Trophoblast cell (in vitro differentiated cells and primary cell): Measurements from ENCODE around the gene GIPC3.

ENCODE experiments used
- DNase-seq, 2 donors: peaks; one replicate each; pipeline ENCODE4 v3.0.0-alpha.2; 2016
- H2AFZ ChIP-seq: 2 replicates; pipeline ENCODE4 v1.6.1; 2013; ENCODE audit warnings: low read length, moderate library complexity, mild to moderate bottlenecking; ENCODE audit not compliant: insufficient read depth, poor library complexity
- H2AK5ac ChIP-seq: 2 replicates; pipeline ENCODE4 v1.6.1; 2013; ENCODE audit warnings: mild to moderate bottlenecking, low read length
- H2BK120ac ChIP-seq: 2 replicates; pipeline ENCODE4 v1.6.1; 2013; ENCODE audit warnings: low read length, mild to moderate bottlenecking, moderate library complexity; ENCODE audit not compliant: insufficient read depth, poor library complexity
- H2BK12ac ChIP-seq: 2 replicates; pipeline ENCODE4 v1.6.1; 2013; ENCODE audit warnings: mild to moderate bottlenecking, low read length, moderate library complexity
- H2BK5ac ChIP-seq: 2 replicates; pipeline ENCODE4 v1.6.1; 2013; ENCODE audit warnings: low read length, low read depth, moderate library complexity, mild to moderate bottlenecking; ENCODE audit not compliant: poor library complexity
- H3K14ac ChIP-seq: 2 replicates; pipeline ENCODE4 v1.6.1; 2013; ENCODE audit warnings: mild to moderate bottlenecking, low read length
- H3K18ac ChIP-seq: 2 replicates; pipeline ENCODE4 v1.6.1; 2013; ENCODE audit warnings: mild to moderate bottlenecking, low read length
- H3K23ac ChIP-seq: 2 replicates; pipeline ENCODE4 v1.6.1; 2013; ENCODE audit warnings: low read length
- H3K27ac ChIP-seq: 2 replicates; pipeline ENCODE4 v1.5.1; 2013; ENCODE audit warnings: low read depth, mild to moderate bottlenecking, inconsistent platforms, low read length, moderate library complexity
- H3K27me3 ChIP-seq: 2 replicates; pipeline ENCODE4 v1.6.1; 2013; ENCODE audit warnings: inconsistent platforms, mild to moderate bottlenecking, low read length, moderate library complexity; ENCODE audit not compliant: insufficient read depth
- H3K36me3 ChIP-seq, 2 experiments: 1 replicate in 1 of 2; 2 replicates in 1 of 2; pipeline ENCODE4 v1.6.1; 2013; ENCODE audit warnings: low read length in 2 of 2, mild to moderate bottlenecking in 2 of 2, moderate library complexity in 1 of 2; ENCODE audit not compliant: insufficient read depth in 2 of 2, control insufficient read depth in 1 of 2
- H3K4ac ChIP-seq: 2 replicates; pipeline ENCODE4 v1.6.1; 2013; ENCODE audit warnings: low read depth, mild to moderate bottlenecking, low read length, moderate library complexity
- H3K4me1 ChIP-seq, 2 experiments: 1 replicate in 1 of 2; 2 replicates in 1 of 2; pipeline ENCODE4 v1.6.1; 2013; ENCODE audit warnings: low read length in 2 of 2, mild to moderate bottlenecking in 2 of 2, moderate library complexity in 1 of 2; ENCODE audit not compliant: insufficient read depth in 2 of 2, control insufficient read depth in 1 of 2
- H3K4me2 ChIP-seq: 2 replicates; pipeline ENCODE4 v1.6.1; 2013; ENCODE audit warnings: inconsistent platforms, mild to moderate bottlenecking, low read length, moderate library complexity
- H3K4me3 ChIP-seq: 2 replicates; pipeline ENCODE4 v1.5.1; 2013; ENCODE audit warnings: mild to moderate bottlenecking, low read depth, low read length, inconsistent platforms
- H3K79me1 ChIP-seq: one replicate; pipeline ENCODE4 v1.6.1; 2013; ENCODE audit warnings: low read length
- H3K79me2 ChIP-seq: 2 replicates; pipeline ENCODE4 v1.6.1; 2013; ENCODE audit warnings: low read length, mild to moderate bottlenecking; ENCODE audit not compliant: control insufficient read depth, insufficient read depth, poor library complexity
- H3K9ac ChIP-seq: 2 replicates; pipeline ENCODE4 v1.6.1; 2013; ENCODE audit warnings: mild to moderate bottlenecking, low read length
- H3K9me3 ChIP-seq: 2 replicates; pipeline ENCODE4 v1.6.1; 2013; ENCODE audit warnings: low read depth, mild to moderate bottlenecking, control low read depth, inconsistent platforms, low read length; ENCODE audit not compliant: insufficient read depth
- H4K12ac ChIP-seq: 2 replicates; pipeline ENCODE4 v1.6.1; 2013; ENCODE audit warnings: low read depth, mild to moderate bottlenecking, low read length, moderate library complexity
- H4K8ac ChIP-seq: 2 replicates; pipeline ENCODE4 v1.6.1; 2013; ENCODE audit warnings: low read depth, mild to moderate bottlenecking, low read length, moderate library complexity
- H4K91ac ChIP-seq: one replicate; pipeline ENCODE4 v1.6.1; 2013; ENCODE audit warnings: low read depth, mild to moderate bottlenecking, low read length, moderate library complexity
- WGBS: extraction: QIAGEN DNeasy Blood & Tissue Kit; methylation state at CpG from one replicate; pipeline ENCODE4 v1.1.7; 2013; ENCODE audit warnings: missing lambda C conversion rate; ENCODE audit not compliant: insufficient read length, insufficient coverage; ENCODE audit errors: extremely low coverage; 5-methylcytosine and 5-hydroxymethylcytosine counted together

The GIPC3 gene

GRCh38 chr19:3632739-3633558 is 47.7 kb downstream of the GIPC3 start:
- no CpG with 5 or more reads among the region's 50 CpGs for WGBS
- Histone ChIP-seq H3K4me2 (no peak overlapping the region), H2BK120ac (no peak overlapping the region), H2BK12ac (no peak overlapping the region), H3K36me3 (peaks cover 52 to 53% of the 10 kb centered on the region in 2 experiments), H2AFZ (no peak overlapping the region), H4K91ac (no peak overlapping the region), H3K27ac (no peak overlapping the region), H3K9ac (no peak overlapping the region), H3K23ac (no peak overlapping the region), H3K4me1 (no peaks in the 10 kb centered on the region), H4K8ac (no peak overlapping the region), H2AK5ac (no peak overlapping the region), H4K12ac (no peak overlapping the region), H2BK5ac (no peak overlapping the region), H3K79me2 (no peaks in the 10 kb centered on the region), H3K79me1 (no peaks in the 10 kb centered on the region), H3K9me3 (peaks cover 2% of the 10 kb centered on the region), H3K18ac (no peak overlapping the region), H3K14ac (no peak overlapping the region), H3K4ac (no peak overlapping the region), H3K4me3 (no peak overlapping the region), H3K27me3 (no peaks in the 10 kb centered on the region)
- DNase-seq, result no peak

- Histone ChIP-seq H3K4me2 (no peak overlapping the region), H4K12ac (no peak overlapping the region), H3K27ac (no peak overlapping the region), H3K79me2 (no peaks in the 10 kb centered on the region), H3K4me3 (no peak overlapping the region), H2AFZ (no peak overlapping the region), H3K9me3 (peaks cover 2% of the 10 kb centered on the region), H3K14ac (no peak overlapping the region), H2BK12ac (no peak overlapping the region), H3K36me3 (peaks cover 59% of the 10 kb centered on the region in 2 experiments), H3K4ac (no peak overlapping the region), H3K4me1 (no peaks in the 10 kb centered on the region), H2BK5ac (no peak overlapping the region), H4K91ac (no peak overlapping the region), H3K27me3 (no peaks in the 10 kb centered on the region), H3K23ac (no peak overlapping the region), H4K8ac (no peak overlapping the region), H2BK120ac (no peak overlapping the region), H3K79me1 (no peaks in the 10 kb centered on the region), H3K9ac (no peak overlapping the region), H2AK5ac (no peak overlapping the region), H3K18ac (no peak overlapping the region)
- no peak for DNase-seq
- WGBS, result no CpG with 5 or more reads among the region's 22 CpGs
Measured at GRCh38 chr19:3633559-3633988, 48.3 kb downstream of the GIPC3 start.

GRCh38 chr19:3634496-3635045 is 49.3 kb downstream of the GIPC3 start:
- H3K27me3 ChIP-seq, result no peaks in the 10 kb centered on the region
- no CpG with 5 or more reads among the region's 19 CpGs for WGBS
- H2BK120ac ChIP-seq, result no peak overlapping the region
- H2BK12ac ChIP-seq, result no peak overlapping the region
- H3K23ac ChIP-seq, result no peak overlapping the region
- H3K27ac ChIP-seq, result no peak overlapping the region
- H3K4me2 ChIP-seq, result no peak overlapping the region
- no peak overlapping the region for H3K18ac ChIP-seq
- no peak overlapping the region for H3K4ac ChIP-seq
- H2AFZ ChIP-seq, result no peak overlapping the region
- no peaks in the 10 kb centered on the region for H3K79me1 ChIP-seq
- H2BK5ac ChIP-seq, result no peak overlapping the region
- no peak overlapping the region for H3K9ac ChIP-seq
- no peaks in the 10 kb centered on the region for H3K4me1 ChIP-seq
- no peak overlapping the region for H2AK5ac ChIP-seq
- H3K79me2 ChIP-seq, result no peaks in the 10 kb centered on the region
- H3K9me3 ChIP-seq, result peaks cover 2% of the 10 kb centered on the region
- H4K12ac ChIP-seq, result peak overlapping the region; percentile 47
- no peak for DNase-seq
- no peak overlapping the region for H4K8ac ChIP-seq
- peaks cover 69% of the 10 kb centered on the region in 2 experiments for H3K36me3 ChIP-seq
- no peak overlapping the region for H3K14ac ChIP-seq
- H3K4me3 ChIP-seq, result no peak overlapping the region
- no peak overlapping the region for H4K91ac ChIP-seq

GRCh38 chr19:3636506-3636905 is 51.2 kb downstream of the GIPC3 start:
- H2AK5ac ChIP-seq, result no peak overlapping the region
- no peak overlapping the region for H3K18ac ChIP-seq
- no peaks in the 10 kb centered on the region for H3K79me1 ChIP-seq
- peaks cover 2% of the 10 kb centered on the region for H3K9me3 ChIP-seq
- H4K91ac ChIP-seq, result no peak overlapping the region
- H4K12ac ChIP-seq, result no peak overlapping the region
- H3K4me1 ChIP-seq, result no peaks in the 10 kb centered on the region
- no peaks in the 10 kb centered on the region for H3K79me2 ChIP-seq
- H3K27ac ChIP-seq, result no peak overlapping the region
- no peak overlapping the region for H3K14ac ChIP-seq
- no peak overlapping the region for H2BK12ac ChIP-seq
- no peak overlapping the region for H2BK120ac ChIP-seq
- WGBS, result no CpG with 5 or more reads among the region's 20 CpGs
- no peak overlapping the region for H3K23ac ChIP-seq
- H3K9ac ChIP-seq, result no peak overlapping the region
- H3K36me3 ChIP-seq, result peaks cover 66 to 67% of the 10 kb centered on the region in 2 experiments
- no peak overlapping the region for H2AFZ ChIP-seq
- no peak overlapping the region for H3K4me2 ChIP-seq
- no peak overlapping the region for H2BK5ac ChIP-seq
- no peak overlapping the region for H4K8ac ChIP-seq
- H3K4ac ChIP-seq, result no peak overlapping the region
- no peak overlapping the region for H3K4me3 ChIP-seq
- DNase-seq, result no peak
- H3K27me3 ChIP-seq, result no peaks in the 10 kb centered on the region
